ENCODE data around the gene CNTNAP2.

The CNTNAP2 gene

DNA sequence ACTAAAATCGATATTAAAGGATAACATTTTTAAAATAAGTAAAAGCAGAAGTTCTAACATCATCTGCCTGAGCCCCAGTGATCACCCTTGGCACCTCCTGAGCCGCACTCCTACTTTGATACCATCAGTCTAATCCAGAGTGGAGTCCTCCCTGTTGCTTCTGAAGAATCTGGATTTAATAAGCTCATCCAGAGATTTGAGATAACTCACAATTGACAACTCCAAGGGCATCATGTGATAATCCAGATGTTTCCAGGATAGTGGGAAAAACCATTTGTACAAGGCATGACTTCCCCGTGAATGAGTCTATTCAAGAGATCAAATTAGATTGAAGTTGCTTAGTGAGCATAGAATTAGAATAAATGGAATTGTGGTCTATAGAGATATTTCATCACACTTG is 1998.2 kb downstream of the CNTNAP2 start:
- no peak overlapping the region for H3K4me3 ChIP-seq (replicated peaks; ENCODE audit: low read depth, low read length)
- TF ChIP-seq CTCF (IDR thresholded peaks at IDR 0.05; ENCODE audit: low read depth, low read length, missing control alignments) = no peak
- no peak for DNase-seq (ENCODE audit: extremely low read depth, low read depth)

GRCh38 chr7:148115308-148115707 is 1998.7 kb downstream of the CNTNAP2 start:
- no peak for DNase-seq (ENCODE audit: extremely low read depth, low read depth)
- no peak overlapping the region for H3K4me3 ChIP-seq (replicated peaks; ENCODE audit: low read depth, low read length)
- no peak for TF ChIP-seq CTCF (IDR thresholded peaks at IDR 0.05; ENCODE audit: low read depth, low read length, missing control alignments)

DNA sequence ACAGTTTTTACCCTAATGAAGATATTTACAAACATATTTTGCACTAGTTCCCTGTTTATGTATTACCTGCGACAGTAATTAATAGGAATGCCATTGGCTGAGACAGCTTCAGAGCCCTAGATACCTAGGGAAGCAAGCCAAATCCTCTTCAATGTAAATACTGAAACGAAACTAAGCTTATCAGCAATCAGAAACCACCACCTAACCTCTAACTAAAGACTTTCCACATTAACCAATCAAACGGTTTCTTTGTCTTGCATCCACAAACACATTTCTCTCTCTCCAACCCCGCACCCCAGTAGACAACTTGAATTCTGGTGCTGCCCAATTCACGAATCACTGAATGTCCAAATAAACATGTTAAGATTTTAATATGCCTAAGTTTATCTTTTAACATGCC is 1999.6 kb downstream of the CNTNAP2 start:
- H3K4me3 ChIP-seq (replicated peaks; ENCODE audit: low read depth, low read length) = no peak overlapping the region
- TF ChIP-seq CTCF (IDR thresholded peaks at IDR 0.05; ENCODE audit: low read depth, low read length, missing control alignments) = no peak
- DNase-seq (ENCODE audit: extremely low read depth, low read depth) = no peak

- TF ChIP-seq CTCF (IDR thresholded peaks at IDR 0.05; ENCODE audit: low read depth, low read length, missing control alignments) = no peak
- no peak for DNase-seq (ENCODE audit: extremely low read depth, low read depth)
- H3K4me3 ChIP-seq (replicated peaks; ENCODE audit: low read depth, low read length) = no peak overlapping the region
These were observed 2000.3 kb downstream of the CNTNAP2 start for GRCh38 chr7:148116829-148117403.

DNA sequence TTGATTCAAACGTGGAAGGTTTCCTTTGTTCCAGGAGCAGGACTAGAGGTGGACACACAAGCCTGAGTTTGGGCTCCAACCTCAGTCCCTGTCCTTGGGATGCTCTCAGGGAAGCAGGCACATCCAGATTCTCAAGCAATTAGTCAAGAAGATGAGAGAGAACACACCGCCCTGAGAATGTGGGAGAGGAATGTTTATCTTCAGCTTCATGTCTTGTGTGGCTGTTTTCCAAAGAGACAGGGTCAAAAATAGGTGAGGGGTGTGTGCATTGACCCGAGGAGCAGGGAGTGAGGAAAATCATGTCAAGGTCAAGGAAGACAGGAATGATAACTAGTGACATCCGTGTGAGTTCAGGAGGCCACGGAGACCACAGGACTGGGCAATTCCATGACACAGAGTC is 2001.8 kb downstream of the CNTNAP2 start:
- no peak overlapping the region for H3K4me3 ChIP-seq (replicated peaks; ENCODE audit: low read depth, low read length)
- DNase-seq (ENCODE audit: extremely low read depth, low read depth) = no peak
- no peak for TF ChIP-seq CTCF (IDR thresholded peaks at IDR 0.05; ENCODE audit: low read depth, low read length, missing control alignments)

DNA sequence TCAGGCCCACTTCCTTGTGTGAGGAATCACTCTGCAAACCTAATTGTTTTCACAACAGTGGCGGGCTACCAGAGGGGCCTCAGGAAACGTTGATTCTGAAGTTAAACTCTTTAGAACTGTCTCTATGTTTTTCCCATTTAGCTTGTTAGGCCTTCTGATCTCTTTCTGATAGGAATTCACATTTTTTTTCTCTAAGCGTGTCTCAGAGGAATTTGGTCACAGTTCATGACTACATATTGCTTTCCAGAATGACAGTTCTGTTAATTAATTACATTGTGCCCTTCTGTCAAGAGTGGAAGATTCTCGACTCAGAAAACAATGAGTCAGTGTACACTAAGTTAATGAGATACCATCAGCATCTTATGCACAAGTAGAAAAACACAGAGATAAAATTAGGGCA is 2004.8 kb downstream of the CNTNAP2 start:
- DNase-seq (ENCODE audit: extremely low read depth, low read depth) = no peak
- H3K4me3 ChIP-seq (replicated peaks; ENCODE audit: low read depth, low read length) = no peak overlapping the region
- TF ChIP-seq CTCF (IDR thresholded peaks at IDR 0.05; ENCODE audit: low read depth, low read length, missing control alignments) = no peak

- H3K4me3 ChIP-seq (replicated peaks; ENCODE audit: low read depth, low read length) = no peak overlapping the region
- DNase-seq (ENCODE audit: extremely low read depth, low read depth) = no peak
- TF ChIP-seq CTCF (IDR thresholded peaks at IDR 0.05; ENCODE audit: low read depth, low read length, missing control alignments) = no peak
These were observed 2005.2 kb downstream of the CNTNAP2 start for GRCh38 chr7:148121847-148122246.
